NCI-H82 treated with DMSO at 0.1 percent for 48 hours (cell line): ENCODE data around the gene KCNQ2.

ENCODE experiments used
- DNase-seq: peaks from one replicate; lab custom pipeline; 2025; ENCODE audit not compliant: unreplicated experiment; lab: John Stamatoyannopoulos, UW

Gene KCNQ2

DNA sequence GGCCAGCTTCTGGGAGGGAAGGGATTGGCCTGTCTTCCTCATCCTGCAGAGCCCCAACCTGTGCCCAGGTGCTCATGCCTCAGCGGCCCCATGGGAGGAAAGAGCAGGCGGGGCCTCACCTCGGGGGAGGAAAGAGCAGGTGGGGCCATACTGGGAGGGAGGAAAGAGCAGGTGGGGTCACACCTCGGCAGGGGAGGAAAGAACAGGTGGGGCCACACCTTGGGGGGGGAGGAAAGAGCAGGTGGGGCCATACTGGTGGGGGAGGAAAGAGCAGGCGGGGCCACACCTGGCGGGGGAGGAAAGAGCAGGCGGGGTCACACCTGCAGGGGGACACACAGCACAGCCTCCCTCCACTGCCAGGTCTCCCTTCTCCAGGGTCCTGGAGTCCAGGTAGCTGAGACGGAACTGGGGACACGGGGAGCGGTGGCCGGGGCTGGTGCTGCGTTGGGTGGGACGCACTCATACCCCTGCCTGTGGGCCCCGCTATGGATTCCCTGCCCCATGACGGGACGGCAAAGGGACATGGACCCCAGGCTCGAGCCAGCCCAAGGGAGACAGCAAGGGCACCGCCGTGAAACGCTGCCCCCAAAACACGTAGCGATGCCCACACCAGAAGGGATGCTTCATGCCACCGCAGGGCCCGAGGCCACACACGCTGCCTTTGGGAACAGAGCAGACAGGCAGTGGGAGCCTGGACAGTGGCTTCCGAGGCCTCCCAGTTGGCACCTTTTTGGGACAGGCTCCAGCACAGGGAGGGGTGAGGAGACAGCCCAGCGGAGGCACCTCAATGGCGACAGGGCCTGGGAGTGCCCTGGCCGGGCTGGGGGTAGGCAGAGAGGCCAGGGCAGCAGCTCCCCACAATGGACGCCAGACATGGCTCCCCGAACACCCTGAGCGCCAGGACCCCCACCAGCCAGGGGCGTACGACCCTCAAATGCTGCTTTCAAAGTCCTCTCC lies 68.0 kb downstream of the KCNQ2 start:
- no peak for DNase-seq

DNA sequence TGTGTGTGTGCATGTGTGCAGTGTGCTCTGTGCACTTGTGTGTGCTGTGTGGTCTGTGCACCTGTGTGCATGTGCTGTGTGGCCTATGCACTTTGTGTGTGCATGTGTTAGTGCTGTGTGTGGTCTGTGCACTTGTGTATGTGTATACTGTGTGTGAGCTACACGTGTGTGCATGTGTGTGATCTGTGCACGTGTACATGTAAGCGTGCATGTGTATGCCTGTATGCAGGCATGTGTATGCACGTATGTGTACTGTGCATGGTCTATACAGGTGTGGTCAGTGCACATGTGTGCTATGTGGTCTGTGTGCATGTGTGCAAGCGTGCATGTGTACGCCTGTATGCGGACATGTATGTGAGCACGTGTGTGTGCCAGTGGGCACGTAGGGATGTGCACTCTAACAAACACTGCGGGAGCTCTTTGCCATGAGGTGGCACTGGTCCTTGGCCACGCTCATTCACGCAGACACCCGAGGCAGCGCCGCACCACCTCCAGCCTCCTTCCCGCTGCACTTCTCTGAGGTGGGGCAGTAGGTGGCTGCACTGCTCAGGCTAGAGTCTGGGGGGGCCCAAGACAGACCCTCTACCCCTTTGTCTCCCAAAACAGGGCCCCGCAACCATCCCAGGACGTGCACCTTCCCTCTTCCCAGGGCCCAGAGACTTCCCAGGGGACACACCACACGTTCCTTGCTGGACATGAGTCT lies 68.9 kb downstream of the KCNQ2 start:
- DNase-seq = no peak

DNA sequence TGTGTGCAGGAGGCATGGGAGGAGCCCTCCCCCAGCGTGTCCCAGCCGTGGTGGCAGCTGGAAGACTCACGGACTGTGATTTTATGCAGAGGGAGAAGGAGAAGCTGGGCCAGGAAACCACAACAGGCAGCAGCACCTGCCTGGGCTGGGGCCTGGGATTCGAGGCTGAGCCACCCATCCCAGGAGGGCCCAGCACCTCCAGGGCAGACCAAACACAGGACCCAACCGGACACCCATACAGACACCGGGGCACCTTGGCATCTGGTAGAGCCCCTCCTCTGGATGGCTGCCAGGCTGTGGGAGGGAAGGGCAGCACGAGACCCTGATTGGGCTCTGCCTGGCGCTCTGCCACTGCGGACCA lies 69.6 kb downstream of the KCNQ2 start:
- no peak for DNase-seq

DNA sequence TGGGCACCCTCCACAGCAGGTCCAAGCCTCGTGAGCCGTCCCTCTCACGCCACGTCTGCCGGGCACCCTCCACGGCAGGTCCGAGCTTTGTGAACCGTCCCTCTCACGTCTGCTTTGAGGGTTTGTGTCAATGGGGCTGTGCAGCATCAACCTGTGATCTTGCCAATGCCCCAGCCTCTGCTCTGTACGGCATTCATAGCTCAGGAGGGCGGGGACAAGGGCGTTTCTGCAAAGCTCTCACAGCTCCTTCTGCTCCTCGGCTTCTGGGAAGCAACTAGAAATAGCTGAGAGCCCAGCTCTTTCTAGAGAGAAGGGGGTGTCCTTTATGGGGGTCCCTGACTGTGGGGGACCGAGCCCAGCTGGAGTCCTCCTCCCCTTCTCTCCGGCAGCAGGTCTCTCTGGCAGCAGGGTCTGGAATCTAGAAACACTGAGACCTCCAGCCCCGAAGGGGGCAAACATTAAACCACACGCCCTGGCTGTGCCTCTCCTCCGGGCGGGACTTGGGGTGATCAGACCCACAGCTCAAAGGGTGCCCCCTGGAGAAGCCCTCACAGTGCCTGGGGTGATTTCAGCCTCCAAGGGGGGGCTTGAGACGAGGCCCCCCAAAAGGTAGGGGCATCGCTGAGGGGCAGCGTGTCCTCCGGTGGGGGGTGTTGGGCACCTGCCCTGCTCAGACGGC lies 70.1 kb downstream of the KCNQ2 start:
- DNase-seq = no peak

DNA sequence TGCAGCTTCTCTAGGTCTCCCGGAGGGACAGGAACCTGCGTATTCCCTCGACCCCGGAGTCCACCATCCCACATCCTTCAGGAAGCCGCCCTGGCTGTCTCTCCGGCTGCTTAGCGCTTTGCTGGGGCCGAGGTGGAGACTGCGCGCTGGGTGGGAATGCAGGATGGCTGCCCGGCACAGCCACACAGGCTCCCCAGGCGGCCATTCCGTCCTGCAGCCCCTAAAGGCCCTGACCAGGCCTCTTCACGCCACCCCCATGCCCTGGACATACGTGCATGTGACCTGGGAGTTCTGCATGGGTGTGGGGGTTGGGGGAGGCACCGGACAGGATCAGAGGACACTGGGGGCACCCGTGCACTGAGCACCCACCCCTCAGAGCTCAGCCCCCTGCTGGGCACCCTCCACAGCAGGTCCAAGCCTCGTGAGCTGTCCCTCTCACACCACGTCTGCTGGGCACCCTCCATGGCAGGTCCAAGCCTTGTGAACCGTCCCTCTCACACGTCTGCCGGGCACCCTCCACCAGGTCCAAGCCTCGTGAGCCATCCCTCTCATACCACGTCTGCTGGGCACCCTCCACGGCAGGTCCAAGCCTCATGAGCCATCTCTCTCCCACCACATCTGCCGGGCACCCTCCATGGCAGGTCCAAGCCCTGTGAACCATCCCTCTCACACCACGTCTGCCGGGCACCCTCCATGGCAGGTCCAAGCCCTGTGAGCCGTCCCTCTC lies 70.9 kb downstream of the KCNQ2 start:
- DNase-seq = no peak

DNA sequence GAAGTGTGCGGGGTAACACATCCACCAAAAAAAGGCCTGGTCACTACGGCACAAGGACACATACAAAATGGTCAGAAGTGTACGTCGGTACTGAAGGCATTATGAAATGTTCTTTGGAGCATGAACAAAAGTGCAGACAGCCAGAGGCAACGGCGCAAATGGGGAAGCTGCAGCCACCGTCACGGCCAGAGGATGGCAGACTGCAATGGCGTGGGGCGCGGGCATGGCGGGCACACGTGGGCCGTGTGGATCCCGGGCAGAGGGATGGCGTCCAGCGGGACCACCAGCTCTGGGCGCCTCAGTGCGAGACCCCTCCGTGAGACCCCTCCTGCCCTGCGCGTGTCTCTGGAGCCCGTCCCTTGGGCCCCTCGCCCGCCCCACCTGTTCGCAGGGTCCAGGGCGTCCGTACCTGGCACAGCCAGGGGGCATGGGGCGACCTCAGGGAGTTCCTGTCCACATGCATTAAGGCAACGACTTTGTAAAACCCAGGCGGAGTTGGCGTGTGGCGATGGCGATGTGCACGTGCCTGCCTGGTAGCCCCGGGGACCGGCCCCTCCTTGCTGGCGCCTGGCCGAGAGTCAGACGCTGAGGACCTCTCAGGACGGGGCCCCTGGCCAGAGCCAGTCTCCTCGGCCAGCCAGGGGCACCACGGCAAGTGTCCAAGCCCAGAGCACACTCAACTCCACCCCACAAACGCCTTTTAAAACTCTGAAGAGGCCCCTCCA lies 71.8 kb downstream of the KCNQ2 start:
- no peak for DNase-seq

DNA sequence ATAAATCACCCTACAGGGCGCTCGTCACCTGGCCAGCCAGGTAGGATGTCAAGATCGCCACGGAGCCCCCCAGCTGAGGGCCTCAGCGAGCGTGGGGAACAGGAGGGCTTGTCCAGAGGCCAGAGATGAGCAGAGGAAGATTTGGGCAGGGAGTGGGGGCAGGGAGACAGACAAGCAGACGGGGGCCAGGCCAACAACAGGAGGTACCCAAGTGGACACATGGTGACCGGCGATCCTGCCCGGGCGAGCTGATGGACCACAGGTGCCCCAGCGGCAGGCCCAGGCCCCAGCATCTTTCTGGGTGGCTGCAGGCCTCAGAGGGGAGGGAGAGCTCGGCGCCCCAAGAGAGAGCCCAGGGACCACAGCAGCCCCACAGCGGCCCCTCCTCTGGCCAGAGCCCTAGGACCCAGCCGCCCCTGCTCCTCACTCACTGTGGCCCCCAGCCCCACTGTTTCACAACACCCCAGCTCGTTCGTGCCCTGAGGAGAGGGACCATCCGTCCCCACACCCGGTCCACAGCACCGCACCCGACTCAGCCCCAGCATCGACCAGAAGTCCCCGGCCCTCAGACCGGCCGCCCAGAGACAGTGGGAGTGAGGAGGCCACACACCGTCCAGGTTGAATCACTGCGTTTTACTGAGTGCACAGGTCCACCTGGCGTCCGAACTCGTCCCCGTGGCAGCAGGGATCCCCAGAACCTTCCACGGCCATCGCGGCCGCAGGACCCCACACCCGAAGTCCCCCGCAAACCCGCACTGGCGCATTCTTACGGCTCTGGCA lies 72.7 kb downstream of the KCNQ2 start:
- DNase-seq = no peak

DNA sequence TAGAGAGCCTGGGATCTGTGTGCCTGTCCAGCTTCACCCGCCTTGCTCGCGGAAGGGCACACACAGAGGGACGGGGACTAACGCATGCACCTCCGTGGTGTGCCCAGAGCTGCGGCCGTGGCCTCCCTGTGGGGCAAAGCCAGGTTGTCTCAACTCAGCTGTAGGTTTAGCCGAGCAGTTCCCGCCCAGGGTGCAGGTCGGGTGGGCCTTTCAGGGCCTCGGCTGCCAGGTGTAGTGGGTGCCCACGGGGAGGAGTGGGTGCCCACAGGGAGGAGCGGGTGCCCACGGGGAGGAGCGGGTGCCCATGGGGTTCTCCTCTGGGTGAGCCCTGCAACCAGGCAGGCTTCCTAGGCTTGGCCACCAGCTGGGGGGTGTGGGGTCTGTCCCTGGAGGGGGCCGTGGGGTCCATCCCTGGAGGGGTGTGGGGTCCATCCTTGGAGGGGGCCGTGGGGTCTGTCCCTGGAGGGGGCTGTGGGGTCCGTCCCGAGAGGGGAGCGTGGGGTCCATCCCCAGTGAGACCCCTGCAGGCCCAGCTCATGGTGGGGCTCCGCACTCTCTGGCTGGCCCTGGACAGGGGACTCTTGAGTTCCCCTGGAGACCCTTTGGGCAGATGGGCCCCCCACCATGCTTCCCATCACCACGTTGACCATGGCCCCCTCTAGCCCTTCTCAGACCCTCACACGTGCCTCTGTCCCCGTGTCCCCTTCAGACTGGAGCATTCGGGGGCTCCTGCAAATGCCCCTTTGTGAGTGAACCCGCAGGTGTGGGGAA lies 73.5 kb downstream of the KCNQ2 start:
- no peak for DNase-seq

DNA sequence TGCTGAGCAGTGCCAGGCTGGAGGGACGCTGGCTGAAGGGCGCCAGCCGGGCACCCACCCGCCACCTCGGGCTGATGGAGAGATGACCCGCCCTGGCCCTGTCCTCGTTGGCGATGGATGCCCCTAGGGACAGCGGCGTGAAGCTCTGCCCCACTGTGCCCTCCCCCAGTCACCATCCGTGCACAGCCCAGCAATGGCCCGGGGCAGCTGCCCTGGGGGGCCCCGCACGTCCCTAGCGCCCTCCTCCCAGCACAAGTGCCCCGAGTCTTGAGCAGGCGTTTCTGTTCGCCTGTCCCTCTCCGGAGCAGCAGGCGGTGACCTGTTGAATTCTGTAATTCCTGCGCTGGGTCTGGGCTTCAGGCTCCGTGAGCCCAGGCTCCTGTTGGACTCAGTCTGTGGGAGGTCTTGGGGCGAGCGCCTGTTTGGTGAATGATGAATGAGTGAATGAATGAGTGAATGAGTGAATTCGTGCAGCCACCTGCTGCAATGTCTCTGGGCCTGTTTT lies 74.5 kb downstream of the KCNQ2 start:
- no peak for DNase-seq

DNA sequence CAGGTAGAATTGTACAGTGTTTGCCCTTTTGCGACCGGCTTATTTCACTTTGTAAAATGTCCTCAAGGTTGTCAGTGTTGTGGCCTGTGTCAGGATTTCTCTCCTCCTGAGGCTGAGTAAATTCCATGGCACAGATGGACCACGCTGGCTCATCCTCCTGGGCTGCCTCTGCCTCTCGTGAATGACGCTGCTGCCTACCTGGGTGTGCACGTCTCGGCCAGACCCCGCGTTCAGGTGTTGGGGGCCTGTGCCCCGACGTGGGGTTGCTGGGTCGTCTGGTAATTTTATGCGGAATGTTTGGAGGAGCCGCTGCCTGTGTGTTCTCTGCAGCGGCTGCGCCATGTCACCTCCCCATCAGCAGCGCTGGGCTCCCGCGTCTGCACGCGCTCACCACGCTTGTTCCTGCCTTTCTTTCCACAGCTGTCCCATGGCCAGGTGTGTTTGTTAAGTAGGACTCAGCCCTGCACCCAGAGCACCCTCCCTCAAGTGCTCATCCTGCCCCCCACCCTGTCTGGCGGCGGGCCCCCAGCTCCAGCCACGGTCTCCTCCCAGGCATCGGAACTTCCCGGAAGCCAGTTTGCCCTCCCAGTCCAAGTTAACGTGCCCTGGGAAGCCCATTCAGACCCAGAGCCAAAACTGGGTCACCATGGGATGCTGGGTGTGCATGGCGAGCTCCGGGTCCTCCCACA lies 75.2 kb downstream of the KCNQ2 start:
- no peak for DNase-seq

DNA sequence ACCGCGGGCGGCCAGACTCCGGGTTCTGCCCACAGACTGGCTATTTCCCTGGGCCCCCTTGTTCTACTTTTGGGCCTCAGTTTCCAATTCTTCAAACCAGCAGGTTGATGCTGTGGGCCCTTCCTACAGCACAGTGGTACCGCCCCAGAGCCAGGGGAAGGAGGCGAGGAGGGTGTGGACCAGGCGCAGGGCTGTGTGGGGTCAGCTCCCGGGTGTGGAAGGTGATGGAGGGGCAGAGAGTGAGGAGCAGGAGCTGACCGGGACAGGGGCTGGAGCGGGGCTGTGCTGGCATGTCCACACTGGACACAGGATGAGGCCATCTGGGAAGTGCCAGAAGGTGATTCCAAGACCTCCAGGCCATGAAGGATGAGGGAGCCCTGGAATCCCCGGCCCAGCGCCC lies 76.2 kb downstream of the KCNQ2 start:
- no peak for DNase-seq

DNA sequence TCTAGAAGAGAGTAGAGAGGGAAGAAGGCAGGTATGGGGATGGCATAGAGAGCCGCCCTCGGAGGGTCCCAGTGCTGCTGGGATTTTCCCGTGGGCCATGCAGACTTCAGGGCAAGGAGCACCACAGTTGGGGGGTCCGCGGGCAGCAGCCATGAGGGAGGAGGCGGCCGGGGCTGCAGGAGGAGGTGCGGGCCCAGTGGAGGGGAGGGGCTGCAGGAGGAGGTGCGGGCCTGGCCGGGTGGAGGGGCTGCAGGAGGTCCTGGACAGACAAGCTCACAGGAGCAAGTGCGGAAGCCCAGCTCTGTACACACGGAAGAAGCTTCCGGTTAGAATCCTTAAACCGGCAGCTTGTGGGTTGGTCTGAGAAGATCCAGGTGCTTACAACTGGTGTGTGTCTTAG lies 76.7 kb downstream of the KCNQ2 start:
- no peak for DNase-seq

DNA sequence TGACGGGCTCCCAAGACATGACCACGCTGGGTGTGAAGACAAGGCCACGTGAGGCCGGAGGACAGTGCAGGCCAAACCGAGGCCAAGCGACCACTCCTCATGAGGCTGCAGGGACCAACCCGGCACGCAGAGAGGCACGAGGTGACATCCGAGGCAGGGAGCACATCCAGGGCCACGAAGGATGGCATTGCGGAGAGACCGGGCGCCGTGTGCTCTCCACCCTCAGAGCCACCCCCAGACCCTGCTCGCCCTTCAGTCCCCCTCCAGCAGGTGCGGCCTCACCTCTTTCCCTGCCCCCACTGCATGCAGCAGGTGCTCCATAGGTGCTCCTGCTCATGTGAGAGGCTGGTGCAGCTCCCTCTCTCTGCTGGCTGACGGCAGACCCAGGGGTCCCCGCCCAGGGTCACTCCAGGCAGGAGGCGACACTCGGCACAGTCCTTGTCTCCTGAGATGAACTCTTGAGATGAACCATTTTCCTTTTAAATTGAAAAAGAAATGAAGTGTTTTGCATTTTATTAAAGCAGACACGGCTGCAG lies 77.5 kb downstream of the KCNQ2 start:
- no peak for DNase-seq

DNA sequence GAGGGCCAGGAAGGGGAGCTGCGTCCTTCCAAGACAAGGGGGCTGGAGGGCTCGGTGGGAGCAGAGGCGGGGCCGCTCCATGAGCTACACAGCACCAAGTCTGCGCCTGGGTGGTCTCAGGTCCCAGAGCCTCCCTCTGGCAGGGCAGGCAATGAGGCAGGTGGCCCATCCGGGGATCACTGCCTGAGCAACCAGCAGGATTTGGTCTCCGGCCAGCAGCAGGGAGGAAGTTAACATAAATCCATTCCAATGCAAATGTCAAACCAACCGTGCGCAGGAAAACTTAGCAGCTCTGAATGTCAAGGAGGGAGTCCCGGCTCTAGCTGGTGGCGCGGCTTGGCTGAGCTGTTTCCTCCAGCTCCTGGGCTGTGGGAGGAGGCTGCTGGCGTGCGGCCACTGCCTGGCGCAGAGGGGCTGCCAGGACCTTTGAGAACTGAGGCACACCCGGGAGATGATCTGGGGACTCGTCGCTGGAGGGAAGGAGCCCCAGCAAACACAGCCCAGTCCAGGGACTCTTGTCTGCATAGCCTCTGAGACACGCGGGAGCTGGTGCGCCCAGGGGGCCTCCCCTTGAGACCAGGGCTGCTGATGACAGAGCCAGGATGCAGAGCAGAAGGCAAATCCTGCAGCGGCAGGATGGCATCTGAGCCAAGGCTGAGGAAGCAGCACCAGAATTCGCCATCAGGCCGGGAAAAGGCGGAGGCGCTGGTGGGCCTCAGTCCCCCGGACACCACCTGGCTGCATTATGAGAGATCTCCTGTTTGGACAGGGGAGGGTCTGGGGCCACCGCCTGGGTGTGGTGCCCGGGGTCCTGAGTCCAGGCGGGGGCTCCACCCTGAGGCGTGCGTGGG lies 78.2 kb downstream of the KCNQ2 start:
- no peak for DNase-seq

DNA sequence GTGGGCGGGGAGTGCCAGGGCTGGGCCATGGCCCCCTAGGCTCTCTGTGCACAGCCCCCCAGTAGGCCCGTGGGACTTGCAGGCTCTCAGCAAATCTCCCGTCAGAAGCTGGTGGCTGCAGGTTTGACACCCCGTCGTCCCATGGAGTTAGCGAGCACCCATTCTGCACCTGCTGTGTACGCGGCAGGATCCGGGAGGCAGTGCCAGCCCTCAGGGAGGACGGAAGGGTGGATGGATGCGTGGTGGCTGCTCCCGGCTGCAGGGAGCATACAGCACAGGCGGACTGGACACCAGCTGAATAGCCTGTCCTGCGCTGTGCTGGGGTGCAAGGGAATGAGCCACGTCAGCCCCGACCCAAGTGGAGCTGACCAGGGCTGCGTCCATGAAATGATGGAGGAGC lies 78.9 kb downstream of the KCNQ2 start:
- no peak for DNase-seq

DNA sequence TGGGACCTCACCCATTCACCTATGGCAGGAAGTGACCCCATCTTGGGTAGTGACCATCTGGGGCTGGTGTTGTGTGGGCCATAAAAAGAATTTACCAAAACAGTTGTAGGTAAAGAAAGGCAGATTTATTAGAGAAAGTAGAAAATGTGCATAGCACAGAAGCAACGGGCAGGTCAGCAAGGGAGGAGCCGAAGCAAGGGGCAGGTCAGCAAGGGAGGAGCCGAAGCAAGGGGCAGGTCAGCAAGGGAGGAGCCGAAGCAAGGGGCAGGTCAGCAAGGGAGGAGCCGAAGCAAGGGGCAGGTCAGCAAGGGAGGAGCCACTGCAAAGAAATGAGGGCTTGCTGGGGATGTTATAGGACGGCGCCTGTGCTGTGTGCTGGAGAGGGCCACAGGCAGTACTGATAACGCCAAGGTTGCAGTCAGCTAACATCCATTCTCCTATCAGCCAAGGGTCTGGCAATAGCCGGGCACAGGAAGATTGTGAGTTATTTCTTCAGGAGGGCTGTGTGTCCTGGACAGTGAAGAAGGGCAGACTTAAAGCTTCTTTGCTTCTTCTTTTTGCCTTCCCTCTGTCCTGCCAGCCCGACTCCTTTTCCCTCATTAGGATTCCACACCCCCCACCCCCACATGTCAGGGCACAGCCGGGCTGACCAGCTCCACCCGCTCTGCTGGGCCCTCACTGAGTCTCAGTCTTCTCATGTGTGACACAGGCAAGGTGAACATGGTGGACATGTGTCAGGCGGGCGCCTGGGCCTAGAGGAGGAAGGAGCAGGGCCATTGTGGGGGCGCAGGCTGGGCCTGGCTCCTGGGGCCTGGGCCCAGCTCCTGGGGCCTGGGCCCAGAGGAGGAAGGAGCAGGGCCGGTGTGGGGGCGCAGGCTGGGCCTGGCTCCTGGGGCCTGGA lies 79.7 kb downstream of the KCNQ2 start:
- DNase-seq = no peak
